WERI-Rb-1 (cell line): Measurements from ENCODE around the gene USP19.

Source experiments
- DNase-seq: peaks from one replicate; pipeline ENCODE4 v3.0.0-alpha.2; 2020
- H3K27ac ChIP-seq: fragments of 250-450 bp; sonication (Bioruptor Pico); 2 replicates; pipeline ENCODE4 v1.5.1; 2020; ENCODE audit warnings: mild to moderate bottlenecking, moderate library complexity
- H3K27me3 ChIP-seq: fragments of 250-450 bp; sonication (Bioruptor Pico); 2 replicates; pipeline ENCODE4 v1.5.1; 2021; ENCODE audit warnings: mild to moderate bottlenecking, low read depth, moderate library complexity; ENCODE audit not compliant: insufficient read depth, severe bottlenecking
- H3K36me3 ChIP-seq: fragments of 250-450 bp; sonication (Bioruptor Pico); 2 replicates; pipeline ENCODE4 v1.5.1; 2020; ENCODE audit warnings: mild to moderate bottlenecking, moderate library complexity
- H3K4me3 ChIP-seq: 2 replicates; pipeline ENCODE4 v1.5.1; 2011; ENCODE audit warnings: low read depth, mild to moderate bottlenecking, control low read depth, low read length
- H3K9me3 ChIP-seq: fragments of 250-450 bp; sonication (Bioruptor Pico); 2 replicates; pipeline ENCODE4 v1.5.1; 2021; ENCODE audit warnings: mild to moderate bottlenecking, moderate library complexity; ENCODE audit not compliant: severe bottlenecking
- CTCF ChIP-seq: IDR thresholded peaks from 2 replicates; pipeline ENCODE4 v1.5.1; 2011; ENCODE audit warnings: low read depth, mild to moderate bottlenecking, control low read depth, inconsistent platforms, low read length

The USP19 gene

GRCh38 chr3:49122451-49122850 lies 1.8 kb upstream of the USP19 start:
- Histone ChIP-seq H3K27me3 (no peaks in the 10 kb centered on the region), H3K36me3 (peaks cover 34% of the 10 kb centered on the region), H3K27ac (no peak overlapping the region), H3K9me3 (no peaks in the 10 kb centered on the region), H3K4me3 (no peak overlapping the region)
- TF ChIP-seq CTCF: no peak
- no peak for DNase-seq

GRCh38 chr3:49122022-49122421 lies 1.4 kb upstream of the USP19 start:
- Histone ChIP-seq H3K27ac (no peak overlapping the region), H3K4me3 (no peak overlapping the region), H3K36me3 (peaks cover 38% of the 10 kb centered on the region), H3K27me3 (no peaks in the 10 kb centered on the region), H3K9me3 (no peaks in the 10 kb centered on the region)
- DNase-seq: no peak
- TF ChIP-seq CTCF: no peak

- no peak for DNase-seq
- TF ChIP-seq CTCF: no peak
- Histone ChIP-seq H3K27ac (peak overlapping the region; percentile 72), H3K27me3 (no peaks in the 10 kb centered on the region), H3K36me3 (peaks cover 46% of the 10 kb centered on the region), H3K9me3 (no peaks in the 10 kb centered on the region), H3K4me3 (peak overlapping the region; percentile 67)
These were observed 611 bp upstream of the USP19 start for GRCh38 chr3:49121132-49121736.

GRCh38 chr3:49120096-49120437 lies 556 bp downstream of the USP19 start:
- Histone ChIP-seq H3K9me3 (no peaks in the 10 kb centered on the region), H3K4me3 (peak overlapping the region; percentile 67), H3K27ac (peak overlapping the region; percentile 72), H3K27me3 (no peaks in the 10 kb centered on the region), H3K36me3 (peaks cover 58% of the 10 kb centered on the region)
- no peak for DNase-seq
- no peak for TF ChIP-seq CTCF

- H3K27me3 ChIP-seq: no peaks in the 10 kb centered on the region
- no peak overlapping the region for H3K27ac ChIP-seq
- H3K9me3 ChIP-seq: no peaks in the 10 kb centered on the region
- DNase-seq: no peak
- peaks cover 64% of the 10 kb centered on the region for H3K36me3 ChIP-seq
- no peak for TF ChIP-seq CTCF
- H3K4me3 ChIP-seq: peak overlapping the region; percentile 67
These were observed 1.2 kb downstream of the USP19 start for GRCh38 chr3:49119439-49119838.

GRCh38 chr3:49119036-49119435 lies 1.6 kb downstream of the USP19 start:
- no peak overlapping the region for H3K27ac ChIP-seq
- no peak overlapping the region for H3K4me3 ChIP-seq
- H3K36me3 ChIP-seq: peaks cover 68% of the 10 kb centered on the region
- H3K9me3 ChIP-seq: no peaks in the 10 kb centered on the region
- DNase-seq: no peak
- TF ChIP-seq CTCF: no peak
- H3K27me3 ChIP-seq: no peaks in the 10 kb centered on the region
